ENCODE data around the gene ZC3H4.

DNA sequence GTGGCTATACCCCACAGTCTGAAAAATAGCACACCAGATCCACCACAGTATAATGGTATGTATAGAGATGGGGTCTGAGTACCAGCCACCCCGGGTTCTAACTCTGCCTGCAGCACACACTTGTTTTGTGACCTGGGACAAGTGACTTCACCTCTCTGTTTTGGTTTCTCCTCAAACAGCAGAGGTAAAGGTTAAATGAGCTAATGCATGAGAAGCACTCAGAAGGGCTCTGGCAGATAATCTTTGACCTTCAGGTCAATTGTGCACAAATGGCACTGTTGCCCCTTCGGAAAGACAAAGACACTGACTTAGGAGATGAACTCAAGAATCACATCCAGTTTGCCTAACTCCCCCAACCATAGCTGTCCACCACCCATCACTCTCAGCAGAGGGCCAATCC lies 7.7 kb downstream of the ZC3H4 start:
- TF ChIP-seq CTCF (IDR thresholded peaks at IDR 0.05) (no peak), POLR2A (IDR thresholded peaks at IDR 0.05) (no peak)

Data from thyroid gland (tissue), 4 donors.